Stimulated activated CD4-positive, alpha-beta T cell treated with anti-CD3 and anti-CD28 coated beads, TNF-alpha, amount 100 ng/mL, for 1 hour (primary cell): ENCODE data around the gene MTSS2.
"Not testable (repeated sequence)": the region's sequence is repeated elsewhere in the genome, so short reads cannot be mapped to it uniquely, and the experiment has no call there.

Experiments
- DNase-seq, 3 donors: peaks; one replicate each; pipeline ENCODE4 v3.0.0-alpha.2; 2020; ENCODE audit warnings: low read depth in 3 of 3, low spot score in 1 of 3

The MTSS2 gene

DNA sequence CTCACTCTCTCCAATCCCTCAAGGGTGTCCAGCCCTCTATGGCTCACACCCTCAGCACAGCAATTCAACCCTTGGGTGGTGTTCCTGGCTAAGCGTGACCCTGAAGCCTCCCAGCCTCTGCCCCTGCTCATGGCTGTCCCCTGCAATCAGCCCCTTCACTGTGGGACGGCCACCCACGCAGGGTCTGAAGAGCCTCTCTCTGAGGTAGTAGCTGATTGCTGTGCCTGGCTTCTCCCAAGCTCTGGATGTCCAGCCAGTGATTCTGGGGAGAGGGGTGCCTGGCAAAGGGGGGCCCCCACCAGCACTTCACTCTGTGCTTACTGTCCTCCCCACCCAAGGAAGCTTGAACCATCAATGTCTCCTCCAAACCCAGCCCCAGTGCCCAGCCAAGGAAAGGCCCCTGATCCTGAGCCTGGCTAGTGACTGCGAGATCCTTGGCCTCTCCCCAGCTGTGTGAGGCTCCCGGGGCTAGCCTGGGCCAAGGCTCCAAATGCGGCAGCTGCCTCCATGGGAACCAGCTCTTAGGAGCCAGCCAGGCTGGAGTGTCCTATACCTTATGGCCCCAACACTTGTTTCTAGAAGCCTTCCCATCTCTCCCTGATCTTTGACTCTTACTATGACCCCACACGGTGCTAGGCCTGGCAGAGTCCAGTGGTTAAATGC, 9.9 kb downstream of the MTSS2 start:
- no peak for DNase-seq

DNA sequence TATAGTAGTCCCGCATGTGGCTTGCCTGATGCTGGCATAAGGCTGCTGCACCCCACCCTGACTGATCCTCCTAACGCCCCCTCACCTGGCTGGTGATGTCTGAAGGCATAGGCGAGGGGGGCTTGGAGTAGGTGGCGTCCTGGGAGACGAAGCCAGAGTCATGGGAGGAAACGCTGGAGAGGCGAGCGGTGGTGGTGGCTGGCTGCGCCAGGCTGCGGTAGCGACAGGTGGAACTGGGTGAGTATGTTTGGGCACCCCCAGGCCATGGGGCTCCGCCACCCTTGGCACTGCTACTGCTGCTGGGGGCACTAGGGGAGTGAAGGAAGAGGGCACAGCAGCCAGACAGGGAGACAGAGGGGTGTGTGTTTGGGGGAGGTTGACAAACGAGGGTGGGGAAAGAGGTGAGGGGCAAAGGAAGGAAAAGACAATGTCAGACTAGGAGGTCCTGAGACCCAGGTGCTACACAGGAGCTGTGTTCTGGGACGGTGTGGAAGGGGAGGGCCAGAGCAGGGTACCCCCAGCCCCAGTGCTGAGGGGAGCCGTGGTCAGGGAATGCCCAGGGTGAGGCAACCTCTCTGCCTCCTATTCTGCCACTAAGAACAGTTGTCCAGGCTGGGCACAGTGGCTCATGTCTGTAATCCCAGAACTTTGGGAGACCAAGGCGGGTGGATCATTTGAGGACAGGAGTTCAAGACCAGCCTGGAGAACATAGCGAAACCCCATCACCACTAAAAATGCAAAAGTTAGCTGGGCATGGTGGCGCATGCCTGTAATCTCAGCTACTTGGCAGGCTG, 11.4 kb downstream of the MTSS2 start:
- no peak for DNase-seq

DNA sequence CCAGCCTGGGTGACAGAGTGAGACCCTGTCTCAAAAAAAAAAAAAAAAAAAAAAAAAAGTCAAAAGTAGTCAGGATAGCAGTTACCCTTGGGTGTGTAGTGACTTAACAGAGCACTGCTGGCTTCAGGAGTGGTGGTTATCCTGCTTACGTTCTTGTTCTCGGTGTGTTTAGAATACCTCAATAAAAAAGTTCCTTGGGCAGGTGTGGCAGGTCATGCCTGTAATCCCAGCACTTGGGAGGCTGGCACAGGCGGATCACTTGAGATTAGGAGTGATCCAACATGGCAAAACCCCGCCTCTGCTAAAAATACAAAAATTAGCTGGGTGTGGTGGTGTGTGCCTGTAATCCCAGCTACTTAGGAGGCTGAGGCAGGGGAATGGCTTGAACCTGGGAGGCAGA, 14.9 kb downstream of the MTSS2 start:
- DNase-seq: not testable (repeated sequence)

DNA sequence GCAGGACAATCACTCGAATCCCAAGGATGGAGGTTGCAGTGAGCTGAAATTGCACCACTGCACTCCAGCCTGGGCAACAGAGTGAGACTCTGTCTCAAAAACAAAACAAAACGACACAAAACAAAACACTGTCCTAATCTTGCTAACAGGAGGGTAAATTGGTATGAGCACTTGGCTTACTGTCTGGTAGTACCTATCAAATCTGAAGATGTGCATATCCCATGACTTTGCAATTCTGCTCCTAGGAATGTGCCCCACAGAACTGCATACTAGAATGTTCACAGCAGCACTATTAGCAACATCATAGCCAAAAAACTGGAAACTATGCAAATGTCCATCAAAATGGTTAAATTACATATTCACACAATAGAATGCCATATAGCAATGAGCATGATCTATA, 15.7 kb downstream of the MTSS2 start:
- DNase-seq: no peak

DNA sequence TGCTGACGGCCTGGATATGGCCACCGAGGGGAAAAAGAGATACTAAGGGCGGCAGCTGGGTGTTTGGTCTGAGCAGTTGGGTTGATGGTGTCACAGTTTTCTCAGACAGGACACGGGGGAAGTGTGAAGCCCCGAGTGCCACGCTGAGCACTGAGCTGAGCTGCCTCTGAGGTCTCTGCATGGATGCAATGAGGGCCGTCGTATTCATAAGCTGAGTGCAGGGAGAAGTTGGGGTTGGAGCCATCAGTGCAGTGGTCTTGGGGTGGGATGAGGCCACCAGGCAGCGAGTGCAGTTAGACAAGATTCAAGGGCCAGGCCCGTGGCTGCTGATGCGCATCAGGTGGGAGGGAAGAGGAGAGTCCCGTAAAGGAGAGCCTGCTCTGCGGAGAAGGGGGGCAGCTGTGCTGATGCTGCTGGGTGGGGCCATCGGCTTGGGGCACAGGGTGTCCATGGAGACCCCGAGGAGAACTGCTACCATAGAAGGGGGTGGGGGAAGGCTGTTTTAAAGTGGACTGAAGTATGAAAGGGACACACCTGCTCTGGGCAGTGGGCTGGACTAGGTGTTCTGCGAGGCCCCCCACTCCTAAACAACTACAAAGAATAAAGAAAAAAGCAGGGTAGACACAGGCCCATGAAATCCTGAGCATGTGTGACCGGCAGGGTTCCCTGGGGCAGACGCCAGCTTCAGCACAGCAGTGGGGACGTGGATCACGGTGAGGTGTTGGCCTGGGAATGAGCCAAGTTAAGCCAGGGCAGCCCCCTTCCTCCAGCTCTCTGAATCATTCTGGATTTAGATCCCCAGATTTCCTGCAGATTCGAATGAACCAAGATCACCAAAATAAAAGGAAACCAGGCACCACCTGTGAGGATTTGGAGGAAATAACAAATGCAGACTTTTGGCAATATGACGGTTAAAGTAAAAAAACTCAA, 19.8 kb downstream of the MTSS2 start:
- DNase-seq: no peak

DNA sequence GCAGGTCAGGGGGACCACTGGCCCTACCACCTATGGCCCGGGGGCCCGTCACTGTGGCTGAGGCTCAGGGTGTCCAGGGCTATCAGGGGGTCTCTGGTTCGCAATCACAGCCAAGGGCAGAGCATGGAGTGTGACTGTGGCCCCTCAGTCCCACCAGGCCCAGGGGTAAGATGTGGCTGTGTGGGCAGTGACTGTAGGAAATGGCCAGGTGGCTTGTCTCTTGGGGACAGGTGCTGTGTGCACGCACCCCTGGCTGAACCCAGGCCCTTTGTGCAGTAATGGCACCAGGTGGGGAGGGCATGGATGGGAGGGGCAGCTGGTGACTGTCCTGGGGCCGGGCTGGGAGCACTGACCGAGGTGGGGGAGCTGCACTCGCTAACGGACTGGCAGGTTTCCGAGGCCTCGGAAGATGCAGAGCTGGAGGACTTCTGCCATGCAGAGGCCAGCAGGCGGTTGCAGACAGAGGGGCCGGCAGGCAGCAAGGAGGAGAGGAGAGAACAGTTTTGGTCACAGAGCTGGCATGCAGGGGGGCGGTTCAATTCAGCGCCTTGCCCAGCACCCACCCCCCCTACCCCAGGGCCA, 20.6 kb downstream of the MTSS2 start:
- no peak for DNase-seq

DNA sequence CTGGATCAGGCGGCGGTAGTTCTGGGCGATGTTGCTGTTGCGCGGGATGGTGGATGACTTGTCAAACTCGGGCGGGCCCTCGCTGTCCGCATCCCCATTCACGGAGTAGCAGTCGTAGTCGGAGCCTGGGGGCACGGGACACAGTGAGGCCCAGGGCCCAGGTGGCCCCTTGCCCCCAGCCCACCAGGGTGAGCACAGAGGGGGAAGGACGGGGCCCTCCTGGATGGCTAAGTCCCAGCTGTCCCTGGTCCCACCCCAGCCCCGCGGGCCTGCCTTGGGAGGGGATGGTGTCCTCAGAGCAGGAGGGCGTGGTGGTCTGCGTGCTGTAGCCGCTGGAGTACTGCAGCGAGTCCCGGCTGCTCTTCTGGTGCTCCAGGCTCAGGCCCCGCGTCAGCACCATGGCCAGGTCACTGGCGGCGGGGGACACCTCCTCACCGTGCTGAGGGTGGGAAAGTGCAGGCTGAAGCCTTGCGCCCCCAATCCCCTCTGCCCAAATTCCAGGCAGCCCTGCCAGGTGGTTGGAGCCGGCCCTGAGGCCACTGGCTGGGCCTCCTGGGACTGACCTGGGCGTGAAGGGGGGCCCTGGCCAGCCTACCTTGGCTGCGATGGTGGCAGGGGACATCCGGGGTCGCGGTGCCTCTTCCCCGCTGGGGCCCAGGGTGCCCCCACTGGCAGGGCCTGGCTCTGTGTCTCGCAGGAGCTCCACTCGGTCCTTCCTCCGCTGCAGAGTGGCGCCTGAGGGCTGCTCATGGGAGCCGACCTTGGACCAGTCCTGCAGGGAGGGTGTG, 21.3 kb downstream of the MTSS2 start:
- no peak for DNase-seq

DNA sequence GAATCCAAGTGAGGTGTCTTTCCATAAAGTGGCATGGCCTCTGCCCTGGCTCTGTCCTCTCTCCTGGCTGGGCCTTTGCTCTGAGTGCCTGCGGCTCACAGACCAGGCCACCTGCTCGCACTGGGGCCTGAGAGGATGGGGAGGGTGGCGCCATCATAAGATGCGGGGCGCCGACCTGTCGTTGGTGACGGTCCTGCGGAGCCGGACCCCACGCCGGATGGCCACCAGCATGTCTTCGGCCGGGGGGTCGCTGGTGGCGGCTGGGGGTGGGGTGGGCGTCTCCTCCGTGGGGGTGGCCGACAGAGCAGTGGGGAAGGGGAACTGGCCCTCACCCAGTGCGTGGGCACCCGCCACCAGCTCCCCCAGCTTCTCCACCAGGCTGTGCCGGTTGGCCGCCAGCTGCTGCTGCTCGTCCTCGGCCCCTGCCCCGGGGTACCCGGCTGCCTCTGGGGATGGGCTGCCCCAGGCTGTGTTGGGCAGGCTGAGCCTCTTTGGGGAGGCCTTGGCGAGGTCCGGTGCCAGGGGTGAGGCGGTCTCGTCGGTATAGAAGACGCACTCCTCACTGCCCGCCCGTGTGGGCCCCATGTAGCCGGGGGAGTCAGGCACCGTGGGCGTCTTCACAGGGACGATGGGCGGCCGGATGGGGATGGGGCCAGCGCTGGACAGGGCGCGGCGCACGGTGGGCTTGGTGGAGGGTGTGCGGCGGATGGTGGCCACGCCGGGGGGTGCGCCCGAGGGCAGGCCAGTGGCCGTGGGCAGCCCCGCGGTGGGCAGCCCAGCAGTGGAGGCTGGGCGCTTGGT, 22.1 kb downstream of the MTSS2 start:
- no peak for DNase-seq

DNA sequence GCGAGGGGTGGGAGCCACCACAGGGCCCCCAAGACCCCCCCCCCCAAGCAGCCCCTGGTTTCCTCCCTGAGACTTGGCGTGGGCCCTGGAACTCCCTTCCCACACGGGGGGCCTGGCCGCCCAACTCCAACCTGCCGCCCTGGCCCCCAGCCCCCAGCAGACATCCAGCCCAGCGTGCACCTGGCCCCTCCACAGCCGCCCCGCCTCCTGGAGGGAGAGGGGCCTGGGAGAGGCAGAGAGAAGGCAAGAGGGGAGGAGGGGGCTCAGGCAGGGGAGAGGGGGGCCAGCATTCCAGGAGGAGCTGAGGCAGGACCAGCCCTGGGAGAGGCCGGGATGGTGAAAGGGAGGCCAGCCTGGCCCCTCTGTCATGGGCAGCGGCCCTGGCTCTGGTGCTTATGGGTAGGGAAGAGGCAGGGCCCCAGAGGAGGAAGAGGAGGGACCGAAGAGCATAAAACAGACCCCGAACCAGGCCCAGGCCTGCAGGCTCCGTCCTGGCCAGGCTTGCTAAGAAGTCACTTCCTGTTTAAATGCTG, 22.8 kb downstream of the MTSS2 start:
- no peak for DNase-seq

DNA sequence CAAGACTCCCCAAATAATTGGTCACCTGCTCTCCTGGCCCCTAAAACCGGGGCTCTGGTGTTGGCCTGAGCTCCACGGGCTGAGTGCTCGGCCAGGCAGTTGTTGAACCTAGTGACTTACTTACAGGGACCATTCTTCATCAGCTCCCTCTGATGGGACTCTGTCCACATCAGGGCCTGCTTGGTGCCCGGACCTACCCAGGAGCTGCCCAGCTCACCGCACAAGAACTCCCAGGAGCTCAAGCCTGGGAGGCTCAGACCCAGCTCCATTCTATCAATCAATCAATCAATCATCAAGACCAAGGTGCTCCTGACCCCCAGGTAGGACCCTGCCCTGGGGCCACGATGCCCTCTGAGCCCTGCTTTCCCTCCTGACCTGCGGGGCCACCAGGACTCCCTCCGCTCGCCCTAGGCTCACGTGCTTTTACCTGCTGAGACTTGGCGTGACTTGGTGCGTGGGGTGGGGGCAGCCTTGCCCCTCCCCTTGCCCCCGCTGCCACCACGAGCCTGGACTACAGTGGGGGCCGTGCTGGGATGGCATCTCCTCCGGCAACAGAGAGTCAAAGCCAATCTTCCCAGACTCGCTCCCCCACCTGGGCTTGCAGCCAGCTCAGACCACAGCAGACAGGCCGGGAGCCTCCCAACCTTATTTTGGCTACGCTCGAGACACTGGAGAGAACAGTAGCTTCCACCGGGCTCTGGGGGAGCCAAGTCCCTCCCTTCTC, 23.8 kb downstream of the MTSS2 start:
- DNase-seq: no peak

DNA sequence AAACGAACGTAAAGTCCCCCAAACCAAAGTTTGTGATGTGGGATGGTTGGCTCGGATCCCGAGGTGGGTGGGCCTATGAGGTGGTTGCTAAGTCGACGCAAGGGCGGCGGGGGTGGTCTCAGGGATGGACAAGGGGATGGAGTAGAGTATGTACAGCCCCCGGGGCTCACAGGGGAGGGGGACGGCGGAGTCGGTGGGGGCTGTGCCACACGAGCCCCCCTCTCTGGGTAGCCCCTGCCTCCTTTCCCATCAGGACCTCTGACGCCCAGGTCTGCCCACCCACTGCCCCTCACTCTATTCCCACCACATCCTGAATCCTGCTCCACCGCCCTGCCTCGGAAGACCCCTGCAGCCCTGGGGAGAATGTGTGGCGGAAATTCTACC, 24.3 kb downstream of the MTSS2 start:
- no peak for DNase-seq

DNA sequence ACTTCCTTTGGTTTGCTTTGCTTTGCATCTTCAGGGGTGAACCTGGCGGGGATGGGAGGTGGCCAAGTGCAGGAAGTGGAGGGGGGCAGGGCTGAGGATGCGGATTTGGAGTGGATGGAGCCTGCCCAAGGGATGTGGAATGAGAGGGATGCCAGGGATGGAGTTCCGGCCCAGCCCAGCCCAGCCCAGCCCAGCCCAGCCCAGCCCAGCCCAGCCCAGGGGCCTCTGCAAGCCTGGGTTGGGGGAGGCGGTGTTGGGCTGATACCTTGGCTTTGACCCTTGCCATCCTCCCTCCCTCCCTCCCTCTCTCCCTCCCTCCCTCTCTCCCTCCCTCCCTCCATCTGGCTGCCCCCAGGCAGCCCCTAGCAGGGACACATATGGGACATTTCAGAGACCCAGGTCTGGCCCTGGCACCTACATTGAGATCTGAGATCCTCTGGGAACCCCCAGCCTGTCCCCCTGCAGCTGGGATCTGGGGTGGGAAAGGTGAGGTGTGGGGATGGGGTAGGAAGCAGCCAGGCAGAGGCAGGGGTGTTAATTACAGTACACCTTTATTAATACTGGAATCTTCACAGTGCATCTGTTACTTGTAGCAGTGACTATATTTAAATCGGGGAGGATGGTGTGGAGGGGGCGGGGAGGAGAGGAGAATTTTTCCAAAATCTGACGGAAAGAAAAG, 25.0 kb downstream of the MTSS2 start:
- DNase-seq: no peak

DNA sequence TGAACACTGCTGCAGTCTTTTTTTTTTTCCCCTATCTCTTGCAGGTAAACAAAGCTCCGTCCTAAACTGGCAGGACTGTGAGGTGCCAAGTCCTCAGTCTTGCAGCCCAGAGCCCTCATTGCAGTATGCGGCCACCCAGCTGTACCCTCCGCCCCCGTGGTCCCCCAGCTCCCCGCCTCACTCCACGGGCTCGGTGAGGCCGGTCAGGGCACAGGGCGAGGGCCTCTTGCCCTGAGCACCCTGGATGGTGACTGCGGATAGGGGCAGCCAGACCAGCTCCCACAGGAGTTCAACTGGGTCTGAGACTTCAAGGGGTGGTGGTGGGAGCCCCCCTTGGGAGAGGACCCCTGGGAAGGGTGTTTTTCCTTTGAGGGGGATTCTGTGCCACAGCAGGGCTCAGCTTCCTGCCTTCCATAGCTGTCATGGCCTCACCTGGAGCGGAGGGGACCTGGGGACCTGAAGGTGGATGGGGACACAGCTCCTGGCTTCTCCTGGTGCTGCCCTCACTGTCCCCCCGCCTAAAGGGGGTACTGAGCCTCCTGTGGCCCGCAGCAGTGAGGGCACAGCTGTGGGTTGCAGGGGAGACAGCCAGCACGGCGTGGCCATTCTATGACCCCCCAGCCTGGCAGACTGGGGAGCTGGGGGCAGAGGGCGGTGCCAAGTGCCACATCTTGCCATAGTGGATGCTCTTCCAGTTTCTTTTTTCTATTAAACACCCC, 25.7 kb downstream of the MTSS2 start:
- DNase-seq: no peak

DNA sequence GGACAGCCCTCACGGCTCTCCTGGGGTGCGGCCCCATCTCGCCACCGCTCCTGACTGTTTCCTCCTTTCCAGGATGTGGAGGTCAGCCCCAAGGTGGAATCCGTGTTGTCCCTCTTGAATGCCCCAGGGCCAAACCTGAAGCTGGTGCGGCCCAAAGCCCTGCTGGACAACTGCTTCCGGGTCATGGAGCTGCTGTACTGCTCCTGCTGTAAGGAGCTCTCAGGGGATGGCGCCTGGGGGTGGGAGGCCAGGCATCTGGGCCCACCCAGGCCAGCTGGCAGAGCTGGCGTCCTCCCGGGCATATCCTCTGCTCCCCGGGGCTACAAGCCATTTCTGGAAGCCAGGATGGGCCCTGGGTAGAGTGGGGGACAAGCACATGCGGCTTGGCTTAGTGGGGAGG, 26.3 kb downstream of the MTSS2 start:
- DNase-seq: no peak

DNA sequence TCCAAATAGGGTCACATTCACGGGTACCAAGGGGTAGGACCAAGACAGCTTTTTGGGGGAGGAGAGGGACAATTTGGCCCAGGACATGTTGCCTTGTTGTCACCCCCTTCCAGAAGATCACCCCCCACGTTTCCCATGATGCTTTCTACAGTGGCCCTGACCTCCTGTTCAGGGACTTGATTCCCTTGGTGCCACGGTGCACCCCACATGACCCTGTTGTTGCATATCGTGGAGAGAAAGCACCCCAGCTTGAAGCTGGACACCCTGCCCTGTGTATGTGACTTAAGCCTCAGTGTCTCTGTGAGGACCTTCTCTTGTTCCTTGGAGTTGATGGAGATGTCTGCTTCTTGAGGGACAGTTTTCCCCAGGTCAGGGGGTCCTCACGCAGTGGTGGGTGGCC, 26.9 kb downstream of the MTSS2 start:
- DNase-seq: no peak

DNA sequence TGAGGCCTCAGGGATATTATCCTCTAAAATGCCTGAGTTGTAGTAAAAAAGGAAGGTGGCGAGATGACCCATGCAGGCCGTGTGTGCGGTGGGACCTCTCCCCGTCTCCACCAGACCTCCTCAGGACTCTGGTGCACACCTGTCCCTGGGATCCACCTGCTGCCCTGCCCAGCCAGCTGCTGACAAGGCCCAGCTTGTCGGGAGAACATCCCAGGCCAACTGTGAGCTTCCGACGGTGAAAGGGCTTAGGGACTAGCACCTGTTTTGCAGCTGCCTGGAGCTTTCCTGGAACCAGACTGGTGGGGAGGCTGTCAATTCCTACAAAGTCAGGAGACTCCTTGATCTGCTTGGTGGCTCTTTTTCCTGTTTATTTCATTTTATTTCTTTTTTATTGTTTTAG, 27.9 kb downstream of the MTSS2 start:
- DNase-seq: no peak

DNA sequence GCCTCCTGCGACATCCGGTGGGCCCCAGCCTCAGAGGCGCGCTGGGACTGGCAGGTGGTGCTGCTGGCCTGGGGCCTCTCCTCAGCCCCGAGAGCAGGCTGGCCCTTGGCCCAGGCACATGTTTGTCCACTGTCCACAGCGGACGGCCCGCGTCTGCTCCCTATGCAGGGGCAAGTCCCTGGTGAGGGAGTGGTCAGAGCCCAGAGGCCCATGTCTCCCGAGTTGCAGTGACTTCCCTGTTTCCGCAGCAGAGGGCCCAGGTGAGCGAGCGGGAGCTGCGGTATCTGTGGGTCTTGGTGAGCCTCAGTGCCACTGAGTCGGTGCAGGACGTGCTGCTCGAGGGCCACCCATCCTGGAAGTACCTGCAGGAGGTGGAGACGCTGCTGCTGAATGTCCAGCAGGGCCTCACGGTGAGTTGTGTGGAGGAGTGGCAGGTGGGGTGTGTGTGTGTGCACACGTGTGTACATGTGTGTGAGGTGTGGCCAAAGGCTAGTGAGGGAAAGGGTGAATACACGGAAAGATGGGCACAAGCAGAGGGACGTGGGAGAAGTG, 29.1 kb downstream of the MTSS2 start:
- no peak for DNase-seq
